HTERT RPE-1 (cell line): Measurements from ENCODE around the gene SLC38A3.

Source experiments
- in situ Hi-C: fragments of 300-500 bp; cut with MboI; formaldehyde crosslinking; loops from 4 replicates; pipeline ENCODE4 v1.14.3; 2020; ENCODE audit warnings: low sequenced_read_pairs

The SLC38A3 gene

GRCh38 chr3:50204804-50205412 lies at the start of gene SLC38A3:
SLC38A3 (plus strand) TSS chr3:50205271; CDS start chr3:50214200, 8,929 bp downstream.
- in situ Hi-C loops, result no loop called here

- in situ Hi-C loops, result no loop called here
These were observed 49.6 kb upstream of the SLC38A3 start for GRCh38 chr3:50155491-50155878.

GRCh38 chr3:50155891-50156290 lies 49.2 kb upstream of the SLC38A3 start:
- in situ Hi-C loops, result no loop called here

- in situ Hi-C loops, result no loop called here
These were observed 48.2 kb upstream of the SLC38A3 start for GRCh38 chr3:50156549-50157493.

- in situ Hi-C loops, result no loop called here
These were observed 47.1 kb upstream of the SLC38A3 start for GRCh38 chr3:50157827-50158529.

GRCh38 chr3:50158530-50159146 lies 46.4 kb upstream of the SLC38A3 start:
- in situ Hi-C loops, result no loop called here

- in situ Hi-C loops, result no loop called here
These were observed 44.5 kb upstream of the SLC38A3 start for GRCh38 chr3:50160561-50160983.

GRCh38 chr3:50161320-50161719 lies 43.8 kb upstream of the SLC38A3 start:
- in situ Hi-C loops, result no loop called here

- in situ Hi-C loops, result no loop called here
These were observed 42.8 kb upstream of the SLC38A3 start for GRCh38 chr3:50162034-50162883.

GRCh38 chr3:50163572-50164455 lies 41.3 kb upstream of the SLC38A3 start:
- in situ Hi-C loops, result no loop called here

GRCh38 chr3:50164481-50164880 lies 40.6 kb upstream of the SLC38A3 start:
- in situ Hi-C loops, result no loop called here

GRCh38 chr3:50164984-50165909 lies 39.8 kb upstream of the SLC38A3 start:
- in situ Hi-C loops, result no loop called here

GRCh38 chr3:50165910-50166538 lies 39.0 kb upstream of the SLC38A3 start:
- in situ Hi-C loops, result no loop called here

GRCh38 chr3:50166620-50167019 lies 38.5 kb upstream of the SLC38A3 start:
- in situ Hi-C loops, result no loop called here

- in situ Hi-C loops, result no loop called here
These were observed 37.8 kb upstream of the SLC38A3 start for GRCh38 chr3:50167069-50167840.

- in situ Hi-C loops, result no loop called here
These were observed 37.2 kb upstream of the SLC38A3 start for GRCh38 chr3:50167841-50168209.

GRCh38 chr3:50168388-50168787 lies 36.7 kb upstream of the SLC38A3 start:
- in situ Hi-C loops, result no loop called here
